HFFc6 (cell line): ENCODE measurements around the gene TBC1D14. TPM values are rescaled to one million over a fixed set of nuclear protein-coding genes. Genes with fewer than 3 reads are reported as not detected.

Source experiments
- DNase-seq: peaks from one replicate; pipeline ENCODE4 v3.0.0-alpha.2; 2018
- H3K27ac Mint-ChIP-seq: 2 replicates; pipeline ENCODE4 v1.8.0; 2020; ENCODE audit warnings: mild to moderate bottlenecking, mixed read lengths
- H3K27me3 Mint-ChIP-seq: 2 replicates; pipeline ENCODE4 v1.8.0; 2021; ENCODE audit warnings: mild to moderate bottlenecking, moderate library complexity, mixed read lengths; ENCODE audit not compliant: insufficient read depth
- H3K36me3 Mint-ChIP-seq: 2 replicates; pipeline ENCODE4 v1.8.0; 2021; ENCODE audit warnings: low read depth, mixed read lengths
- H3K4me1 Mint-ChIP-seq: 2 replicates; pipeline ENCODE4 v1.8.0; 2020; ENCODE audit warnings: low read depth, mixed read lengths
- H3K4me3 Mint-ChIP-seq: 2 replicates; pipeline ENCODE4 v1.8.0; 2020; ENCODE audit warnings: mild to moderate bottlenecking, moderate library complexity, mixed read lengths
- H3K9me3 Mint-ChIP-seq: 2 replicates; pipeline ENCODE4 v1.8.0; 2020; ENCODE audit warnings: mild to moderate bottlenecking, mixed read lengths
- CTCF ChIP-seq: fragments of 200-600 bp; sonication (generic); IDR thresholded peaks from 2 replicates; pipeline ENCODE4 v1.5.0; 2021; ENCODE audit warnings: antibody characterized with exemption, mild to moderate bottlenecking
- total RNA-seq, 6 experiments: library from RNA; stranded (reverse); fragmentation: NEBNext Ultra II Directional; extraction: Animal tissue kit (Norgen Biotek cat#: 25700); gene quantifications; 2 replicates in 1 of 6; 3 replicates in 5 of 6; pipeline ENCODE4 v1.2.3, GENCODE V29; 2021

TBC1D14 gene
- total RNA-seq, 6 experiments from 2014 or later: 23.3 to 32.5 (median 27.9) TPM

DNA sequence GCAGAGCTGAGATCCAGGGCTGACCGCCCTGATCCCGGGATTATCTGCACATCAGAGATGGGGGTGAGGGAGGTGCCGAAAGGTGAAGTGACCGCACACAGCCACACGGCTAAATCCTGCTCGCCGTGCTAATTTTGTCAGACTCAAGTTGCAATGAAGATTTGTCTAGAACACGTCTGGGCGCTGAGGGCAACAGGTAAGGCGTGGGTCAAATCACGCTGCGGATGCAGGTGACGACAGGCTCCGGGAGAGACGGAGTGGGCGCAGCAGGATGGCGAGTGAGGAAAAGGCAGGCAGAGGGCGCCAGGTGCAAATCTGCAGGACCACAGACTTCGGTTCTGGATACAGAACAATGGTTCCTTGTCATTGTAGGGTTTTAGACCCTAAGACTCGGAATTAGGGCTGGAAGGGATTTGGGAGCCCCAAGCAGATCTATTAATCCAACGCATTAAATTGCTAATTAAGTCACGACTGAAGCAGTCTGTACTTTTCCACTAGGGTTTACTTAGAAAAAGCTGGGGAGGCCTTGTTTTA, 1.9 kb upstream of the TBC1D14 start:
- Mint-ChIP-seq H3K4me1 (peaks cover 22% of the 10 kb centered on the region), H3K9me3 (no peaks in the 10 kb centered on the region), H3K4me3 (no peak overlapping the region), H3K27ac (no peak overlapping the region), H3K36me3 (no peaks in the 10 kb centered on the region), H3K27me3 (peaks cover 5% of the 10 kb centered on the region)
- no peak for DNase-seq
- peak; percentile 64 for TF ChIP-seq CTCF

GRCh38 chr4:6908432-6909112, 1.1 kb upstream of the TBC1D14 start:
- Mint-ChIP-seq H3K9me3 (no peaks in the 10 kb centered on the region), H3K27ac (peak overlapping the region; percentile 88), H3K4me3 (peak overlapping the region; percentile 94), H3K36me3 (no peaks in the 10 kb centered on the region), H3K27me3 (peaks cover 5% of the 10 kb centered on the region), H3K4me1 (peaks cover 22% of the 10 kb centered on the region)
- TF ChIP-seq CTCF: no peak
- no peak for DNase-seq

GRCh38 chr4:6909970-6910339, 329 bp downstream of the TBC1D14 start:
- peak overlapping the region; percentile 89 for H3K4me3 Mint-ChIP-seq
- H3K27ac Mint-ChIP-seq: no peak overlapping the region
- H3K4me1 Mint-ChIP-seq: peaks cover 22% of the 10 kb centered on the region
- peaks cover 3% of the 10 kb centered on the region for H3K27me3 Mint-ChIP-seq
- H3K9me3 Mint-ChIP-seq: no peaks in the 10 kb centered on the region
- DNase-seq: no peak
- TF ChIP-seq CTCF: no peak
- H3K36me3 Mint-ChIP-seq: no peaks in the 10 kb centered on the region

DNA sequence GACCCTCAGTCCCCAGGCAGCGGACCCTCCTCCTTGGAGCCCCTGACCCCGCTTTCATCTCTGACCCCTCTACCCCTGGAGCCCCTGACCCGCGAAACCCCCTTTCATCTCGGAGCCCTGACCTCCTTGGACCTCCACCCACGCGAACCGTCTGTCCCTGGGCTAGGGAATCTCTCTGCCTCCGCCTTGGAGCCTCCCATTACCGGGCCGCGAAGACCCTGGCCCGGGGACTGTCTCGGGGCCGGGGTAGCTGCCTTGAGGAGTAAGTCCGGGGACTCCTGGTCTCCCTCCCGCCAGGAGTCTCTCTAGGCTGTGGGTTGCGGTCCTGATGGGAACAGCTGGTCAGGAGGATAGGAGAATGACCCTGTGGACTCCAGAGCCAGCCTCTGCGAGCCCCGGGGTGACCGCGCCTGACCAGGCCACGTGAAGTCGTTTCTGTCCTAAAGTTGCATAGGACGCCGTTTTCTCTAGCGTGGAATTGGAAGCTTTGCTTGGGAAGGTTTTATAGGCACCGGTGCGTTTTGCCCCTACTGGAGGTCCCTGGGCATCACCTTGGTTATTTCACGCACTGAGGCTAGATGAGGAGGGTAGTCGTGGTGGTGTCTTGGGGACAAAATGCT, 824 bp downstream of the TBC1D14 start:
- TF ChIP-seq CTCF: peak; percentile 36; the same call in 1 of the 2 replicates
- H3K9me3 Mint-ChIP-seq: no peaks in the 10 kb centered on the region
- H3K4me3 Mint-ChIP-seq: peak overlapping the region; percentile 89
- H3K27ac Mint-ChIP-seq: peak overlapping the region; percentile 29; the same call in 1 of the 2 replicates
- DNase-seq: no peak
- no peaks in the 10 kb centered on the region for H3K36me3 Mint-ChIP-seq
- peaks cover 22% of the 10 kb centered on the region for H3K4me1 Mint-ChIP-seq
- peaks cover 3% of the 10 kb centered on the region for H3K27me3 Mint-ChIP-seq

- 0 out of 2 replicates have a peak, but pooled peaks have one; percentile 9 for TF ChIP-seq CTCF
- peaks cover 3% of the 10 kb centered on the region for H3K27me3 Mint-ChIP-seq
- H3K4me1 Mint-ChIP-seq: peaks cover 22% of the 10 kb centered on the region
- H3K9me3 Mint-ChIP-seq: no peaks in the 10 kb centered on the region
- H3K36me3 Mint-ChIP-seq: no peaks in the 10 kb centered on the region
- DNase-seq: no peak
- H3K4me3 Mint-ChIP-seq: peak overlapping the region; percentile 89
- H3K27ac Mint-ChIP-seq: no peak overlapping the region
These were observed 1.6 kb downstream of the TBC1D14 start for GRCh38 chr4:6910960-6911874.
